HEK293 (cell line): ENCODE data around the gene KLK3.

Source experiments
- CTCF ChIP-seq: fragments of 450-650 bp; formaldehyde crosslinking; IDR thresholded peaks from 2 replicates; pipeline ENCODE4 v1.5.1; 2016; ENCODE audit warnings: missing biosample characterization, missing genetic modification characterization
- INSM2 ChIP-seq: fragments of 450-650 bp; formaldehyde crosslinking; IDR thresholded peaks from 2 replicates; pipeline ENCODE4 v1.5.1; 2016; ENCODE audit warnings: missing biosample characterization, missing genetic modification characterization
- KLF16 ChIP-seq: fragments of 450-650 bp; formaldehyde crosslinking; IDR thresholded peaks from 2 replicates; pipeline ENCODE4 v1.5.1; 2017; ENCODE audit warnings: missing biosample characterization, missing genetic modification characterization
- PBX3 ChIP-seq: sonication (generic); formaldehyde crosslinking; IDR thresholded peaks from 2 replicates; pipeline ENCODE4 v1.8.1; 2022; ENCODE audit warnings: mild to moderate bottlenecking, moderate library complexity, missing genetic modification reagents
- ZNF211 ChIP-seq: fragments of 450-650 bp; formaldehyde crosslinking; IDR thresholded peaks from 2 replicates; pipeline ENCODE4 v1.5.1; 2016; ENCODE audit warnings: low read depth, missing biosample characterization, missing genetic modification characterization
- ZNF324 ChIP-seq: fragments of 450-650 bp; formaldehyde crosslinking; IDR thresholded peaks from 2 replicates; pipeline ENCODE4 v1.5.1; 2016; ENCODE audit warnings: missing biosample characterization, missing genetic modification characterization
- ZNF449 ChIP-seq: fragments of 450-650 bp; formaldehyde crosslinking; IDR thresholded peaks from 2 replicates; pipeline ENCODE4 v1.5.1; 2017; ENCODE audit warnings: missing biosample characterization, mild to moderate bottlenecking, missing genetic modification characterization, moderate library complexity
- ZNF580 ChIP-seq: fragments of 450-650 bp; formaldehyde crosslinking; IDR thresholded peaks from 2 replicates; pipeline ENCODE4 v1.5.1; 2016; ENCODE audit warnings: missing biosample characterization, missing genetic modification characterization
- ZNF621 ChIP-seq: fragments of 450-650 bp; formaldehyde crosslinking; IDR thresholded peaks from 2 replicates; pipeline ENCODE4 v1.5.1; 2017; ENCODE audit warnings: missing biosample characterization, missing genetic modification characterization
- ZNF658 ChIP-seq: fragments of 450-650 bp; formaldehyde crosslinking; IDR thresholded peaks from 2 replicates; pipeline ENCODE4; 2016; ENCODE audit warnings: missing biosample characterization, missing genetic modification characterization
- ZNF692 ChIP-seq: fragments of 450-650 bp; formaldehyde crosslinking; IDR thresholded peaks from 2 replicates; pipeline ENCODE4 v1.5.1; 2016; ENCODE audit warnings: missing biosample characterization, missing genetic modification characterization
- ZNF785 ChIP-seq: fragments of 450-650 bp; formaldehyde crosslinking; IDR thresholded peaks from 2 replicates; pipeline ENCODE4 v1.5.1; 2016; ENCODE audit warnings: missing biosample characterization, missing genetic modification characterization
- ZNF837 ChIP-seq: fragments of 450-650 bp; formaldehyde crosslinking; IDR thresholded peaks from 2 replicates; pipeline ENCODE4 v1.5.1; 2016; ENCODE audit warnings: missing biosample characterization, missing genetic modification characterization

- TF ChIP-seq CTCF (no peak), ZNF785 (tag by site-specific recombination) (no peak), ZNF621 (tag by site-specific recombination) (no peak), ZNF211 (tag by site-specific recombination) (no peak), ZNF580 (tag by site-specific recombination) (no peak), ZNF658 (no peak), ZNF692 (tag by site-specific recombination) (no peak), PBX3 (CRISPR knock-in tag) (no peak), INSM2 (tag by site-specific recombination) (no peak), ZNF449 (tag by site-specific recombination) (no peak), KLF16 (no peak), ZNF837 (tag by site-specific recombination) (no peak), ZNF324 (tag by site-specific recombination) (no peak)
These were observed 35.7 kb upstream of the KLK3 start for GRCh38 chr19:50818859-50819472.
